ENCODE data around the gene TCHHL1. TPM values are rescaled to one million over a fixed set of nuclear protein-coding genes. Genes with fewer than 3 reads are reported as not detected.

TCHHL1 gene
- total and polyA plus RNA-seq, 10 of the 15 experiments (the other 5 are each of a cell fraction or from before 2014, with no cell fraction given): not detected

Small RNA genes lying within 50 kb of the gene (small RNA-seq; reads per million reads assigned to genes)
- not detected for gene SPTLC1P4

Other genes with a start within 250 kb of the TCHHL1 start
Only the 7 nearest of the 9 such genes appear.
- not detected in 2 replicates for gene THEM5, start 235.4 kb downstream of the TCHHL1 start, total RNA-seq (2014; rRNA removed)
- gene THEM5, start 235.4 kb downstream of the TCHHL1 start, total RNA-seq (2014; rRNA removed; fragmentation: Illumina TruSeq; extraction: Trizol): not detected in 2 replicates
- gene THEM5, start 235.4 kb downstream of the TCHHL1 start, total RNA-seq (2021): not detected in 2 replicates
- not detected in 2 replicates for gene THEM5, start 235.4 kb downstream of the TCHHL1 start, polyA plus RNA-seq (2011; rRNA removed)
- not detected in 2 replicates for gene THEM5, start 235.4 kb downstream of the TCHHL1 start, polyA plus RNA-seq (2014; fragmentation: Illumina TruSeq; extraction: Trizol)
- gene THEM5, start 235.4 kb downstream of the TCHHL1 start, polyA plus RNA-seq (2014; fragmentation: Nextera tagmentation; extraction: Ambion mirVana): not detected
- gene THEM5, start 235.4 kb downstream of the TCHHL1 start, polyA plus RNA-seq (2014; rRNA removed): not detected in 2 replicates
- under 1 TPM in 1 of 2 experiments, not detected in 1; 0.16 TPM for gene THEM5, start 235.4 kb downstream of the TCHHL1 start, polyA plus RNA-seq (2016; fragmentation: Nextera tagmentation; extraction: Ambion mirVana)
- 13.2 and 14.1 TPM in 2 replicates for gene THEM4, start 179.6 kb downstream of the TCHHL1 start, total RNA-seq (2014; rRNA removed)
- gene THEM4, start 179.6 kb downstream of the TCHHL1 start, total RNA-seq (2014; rRNA removed; fragmentation: Illumina TruSeq; extraction: Trizol): 16.7 and 17.1 TPM in 2 replicates
- 11.7 and 13.2 TPM in 2 replicates for gene THEM4, start 179.6 kb downstream of the TCHHL1 start, total RNA-seq (2021)
- gene THEM4, start 179.6 kb downstream of the TCHHL1 start, polyA plus RNA-seq (2011; rRNA removed): 18.6 and 21.9 TPM in 2 replicates
- gene THEM4, start 179.6 kb downstream of the TCHHL1 start, polyA plus RNA-seq (2014; fragmentation: Illumina TruSeq; extraction: Trizol): 26.0 and 26.8 TPM in 2 replicates
- gene THEM4, start 179.6 kb downstream of the TCHHL1 start, polyA plus RNA-seq (2014; fragmentation: Nextera tagmentation; extraction: Ambion mirVana): 1 to 10 TPM; 3.4 to 7.2 TPM
- 22.6 and 30.8 TPM in 2 replicates for gene THEM4, start 179.6 kb downstream of the TCHHL1 start, polyA plus RNA-seq (2014; rRNA removed)
- 10 to 100 TPM; 21.9 to 25.4 TPM for gene THEM4, start 179.6 kb downstream of the TCHHL1 start, polyA plus RNA-seq (2016; fragmentation: Nextera tagmentation; extraction: Ambion mirVana)
- gene S100A10, start 95.2 kb downstream of the TCHHL1 start, total RNA-seq (2014; rRNA removed): 0.56 TPM in 1 of 2 replicates, not detected in the other
- not detected in 2 replicates for gene S100A10, start 95.2 kb downstream of the TCHHL1 start, total RNA-seq (2014; rRNA removed; fragmentation: Illumina TruSeq; extraction: Trizol)
- gene S100A10, start 95.2 kb downstream of the TCHHL1 start, total RNA-seq (2021): 1.6 and 2.8 TPM in 2 replicates
- 0.16 and 0.20 TPM in 2 replicates for gene S100A10, start 95.2 kb downstream of the TCHHL1 start, polyA plus RNA-seq (2011; rRNA removed)
- gene S100A10, start 95.2 kb downstream of the TCHHL1 start, polyA plus RNA-seq (2014; fragmentation: Illumina TruSeq; extraction: Trizol): not detected in 2 replicates
- gene S100A10, start 95.2 kb downstream of the TCHHL1 start, polyA plus RNA-seq (2014; fragmentation: Nextera tagmentation; extraction: Ambion mirVana): under 1 TPM; 0.18 to 0.50 TPM
- 0.65 TPM in 1 of 2 replicates, not detected in the other for gene S100A10, start 95.2 kb downstream of the TCHHL1 start, polyA plus RNA-seq (2014; rRNA removed)
- 1 to 10 TPM; 1.6 to 2.1 TPM for gene S100A10, start 95.2 kb downstream of the TCHHL1 start, polyA plus RNA-seq (2016; fragmentation: Nextera tagmentation; extraction: Ambion mirVana)
- gene S100A11, start 52.1 kb downstream of the TCHHL1 start, total RNA-seq (2014; rRNA removed): 31.6 and 33.6 TPM in 2 replicates
- 23.7 and 30.0 TPM in 2 replicates for gene S100A11, start 52.1 kb downstream of the TCHHL1 start, total RNA-seq (2014; rRNA removed; fragmentation: Illumina TruSeq; extraction: Trizol)
- gene S100A11, start 52.1 kb downstream of the TCHHL1 start, total RNA-seq (2021): 27.9 and 29.1 TPM in 2 replicates
- gene S100A11, start 52.1 kb downstream of the TCHHL1 start, polyA plus RNA-seq (2011; rRNA removed): 8.3 and 9.0 TPM in 2 replicates
- gene S100A11, start 52.1 kb downstream of the TCHHL1 start, polyA plus RNA-seq (2014; fragmentation: Illumina TruSeq; extraction: Trizol): 58.6 and 76.9 TPM in 2 replicates
- gene S100A11, start 52.1 kb downstream of the TCHHL1 start, polyA plus RNA-seq (2014; fragmentation: Nextera tagmentation; extraction: Ambion mirVana): 100 to 1,000 TPM in 1 of 2 experiments, 10 to 100 TPM in 1; 98.4 to 134 TPM
- 49.1 and 49.6 TPM in 2 replicates for gene S100A11, start 52.1 kb downstream of the TCHHL1 start, polyA plus RNA-seq (2014; rRNA removed)
- gene S100A11, start 52.1 kb downstream of the TCHHL1 start, polyA plus RNA-seq (2016; fragmentation: Nextera tagmentation; extraction: Ambion mirVana): 10 to 100 TPM; 76.2 to 85.8 TPM
- gene TCHH, start 26.4 kb upstream of the TCHHL1 start, total RNA-seq (2014; rRNA removed): not detected in 2 replicates
- gene TCHH, start 26.4 kb upstream of the TCHHL1 start, total RNA-seq (2014; rRNA removed; fragmentation: Illumina TruSeq; extraction: Trizol): not detected in 2 replicates
- not detected in 2 replicates for gene TCHH, start 26.4 kb upstream of the TCHHL1 start, total RNA-seq (2021)
- gene TCHH, start 26.4 kb upstream of the TCHHL1 start, polyA plus RNA-seq (2011; rRNA removed): not detected in 2 replicates
- gene TCHH, start 26.4 kb upstream of the TCHHL1 start, polyA plus RNA-seq (2014; fragmentation: Illumina TruSeq; extraction: Trizol): not detected in 2 replicates
- not detected for gene TCHH, start 26.4 kb upstream of the TCHHL1 start, polyA plus RNA-seq (2014; fragmentation: Nextera tagmentation; extraction: Ambion mirVana)
- gene TCHH, start 26.4 kb upstream of the TCHHL1 start, polyA plus RNA-seq (2014; rRNA removed): 0.01 TPM in 1 of 2 replicates, not detected in the other
- not detected for gene TCHH, start 26.4 kb upstream of the TCHHL1 start, polyA plus RNA-seq (2016; fragmentation: Nextera tagmentation; extraction: Ambion mirVana)
- gene RPTN, start 70.2 kb upstream of the TCHHL1 start, total RNA-seq (2014; rRNA removed): not detected in 2 replicates
- gene RPTN, start 70.2 kb upstream of the TCHHL1 start, total RNA-seq (2014; rRNA removed; fragmentation: Illumina TruSeq; extraction: Trizol): not detected in 2 replicates
- gene RPTN, start 70.2 kb upstream of the TCHHL1 start, total RNA-seq (2021): not detected in 2 replicates
- gene RPTN, start 70.2 kb upstream of the TCHHL1 start, polyA plus RNA-seq (2011; rRNA removed): not detected in 2 replicates
- gene RPTN, start 70.2 kb upstream of the TCHHL1 start, polyA plus RNA-seq (2014; fragmentation: Illumina TruSeq; extraction: Trizol): not detected in 2 replicates
- not detected for gene RPTN, start 70.2 kb upstream of the TCHHL1 start, polyA plus RNA-seq (2014; fragmentation: Nextera tagmentation; extraction: Ambion mirVana)
- gene RPTN, start 70.2 kb upstream of the TCHHL1 start, polyA plus RNA-seq (2014; rRNA removed): not detected in 2 replicates
- not detected for gene RPTN, start 70.2 kb upstream of the TCHHL1 start, polyA plus RNA-seq (2016; fragmentation: Nextera tagmentation; extraction: Ambion mirVana)
- not detected in 2 replicates for gene HRNR, start 135.1 kb upstream of the TCHHL1 start, total RNA-seq (2014; rRNA removed)
- not detected in 2 replicates for gene HRNR, start 135.1 kb upstream of the TCHHL1 start, total RNA-seq (2014; rRNA removed; fragmentation: Illumina TruSeq; extraction: Trizol)
- gene HRNR, start 135.1 kb upstream of the TCHHL1 start, total RNA-seq (2021): not detected in 2 replicates
- gene HRNR, start 135.1 kb upstream of the TCHHL1 start, polyA plus RNA-seq (2011; rRNA removed): not detected in 2 replicates
- not detected in 2 replicates for gene HRNR, start 135.1 kb upstream of the TCHHL1 start, polyA plus RNA-seq (2014; fragmentation: Illumina TruSeq; extraction: Trizol)
- not detected for gene HRNR, start 135.1 kb upstream of the TCHHL1 start, polyA plus RNA-seq (2014; fragmentation: Nextera tagmentation; extraction: Ambion mirVana)
- not detected in 2 replicates for gene HRNR, start 135.1 kb upstream of the TCHHL1 start, polyA plus RNA-seq (2014; rRNA removed)
- gene HRNR, start 135.1 kb upstream of the TCHHL1 start, polyA plus RNA-seq (2016; fragmentation: Nextera tagmentation; extraction: Ambion mirVana): not detected